HCT116 (cell line): Measurements from ENCODE around the gene DENND1A. TPM values are rescaled to one million over a fixed set of nuclear protein-coding genes. Genes with fewer than 3 reads are reported as not detected.

Experiments
- ATAC-seq: fragments of 200-7000 bp; cut with Tn5 transposase; 2 replicates; pipeline ENCODE4 v1.9.1; 2020; ENCODE audit warnings: mild to moderate bottlenecking, moderate library complexity
- BruUV-seq: library from RNA; stranded (reverse); fragments of 400-500 nt; replicated peaks from 2 replicates; lab custom pipeline; 2021; lab: Mats Ljungman, UMichigan
- CTCF ChIA-PET: fragments of 300-600 bp; sonication (Branson Sonifier 250); formaldehyde crosslinking; loops from one replicate; lab custom pipeline; 2021; ENCODE audit warnings: antibody characterized with exemption; lab: Charles Lee
- POLR2A ChIA-PET: fragments of 300-600, 350-600 bp; sonication (Branson Sonifier 250); formaldehyde crosslinking; loops from one replicate; lab custom pipeline; 2021; ENCODE audit warnings: antibody characterized with exemption; lab: Charles Lee
- RAD21 ChIA-PET, 2 experiments: fragments of 300-600 bp; sonication (Branson Sonifier 250); formaldehyde crosslinking; loops; one replicate each; lab custom pipeline; 2023; ENCODE audit warnings: low total read pairs in 2 of 2; ENCODE audit not compliant: uncharacterized antibody in 2 of 2, unreplicated experiment in 2 of 2, low non-redundant PET in 1 of 2; lab: Charles Lee
- DNase-seq: peaks from one replicate; pipeline ENCODE4 v3.0.0-alpha.2; 2010; ENCODE audit warnings: low read depth, low spot score
- H2AFZ ChIP-seq: fragments of 200-600 bp; shearing (Covaris generic), sonication (generic); 2 replicates; pipeline ENCODE4 v1.6.1; 2017; ENCODE audit warnings: low read depth, mixed run types, mixed read lengths, antibody characterized with exemption, low read length; ENCODE audit not compliant: poor library complexity, severe bottlenecking
- H3K27ac ChIP-seq: 2 replicates; pipeline ENCODE4 v1.5.1; 2012; ENCODE audit warnings: low read depth, low read length
- H3K27me3 ChIP-seq: fragments of 200-600 bp; sonication (generic); 2 replicates; pipeline ENCODE4 v1.6.1; 2016; ENCODE audit warnings: mixed run types, low read length, mixed read lengths; ENCODE audit not compliant: insufficient read depth
- H3K36me3 ChIP-seq, 2 experiments: fragments of 200-500 bp in 1 of 2; fragments of 200-600 bp in 1 of 2; sonication (Bioruptor generic) in 1 of 2; sonication (generic) in 1 of 2; 2 replicates each; pipeline versions ENCODE4 v1.5.1 to v1.6.1; 2014 to 2016; ENCODE audit warnings: low read length in 2 of 2, inconsistent platforms in 1 of 2, mixed read lengths in 1 of 2, mixed run types in 1 of 2; ENCODE audit not compliant: insufficient read depth in 2 of 2, control insufficient read depth in 1 of 2
- H3K4me1 ChIP-seq, 2 experiments: fragments of 200-600 bp in 1 of 2; sonication (generic) in 1 of 2; 2 replicates each; pipeline versions ENCODE4 v1.5.1 to v1.6.1; 2012 to 2017; ENCODE audit warnings: low read length in 2 of 2, inconsistent platforms in 1 of 2, mild to moderate bottlenecking in 1 of 2, mixed read lengths in 1 of 2, mixed run types in 1 of 2, moderate library complexity in 1 of 2; ENCODE audit not compliant: insufficient read depth in 2 of 2, control insufficient read depth in 1 of 2
- H3K4me2 ChIP-seq: fragments of 200-600 bp; sonication (generic); 2 replicates; pipeline ENCODE4 v1.6.1; 2017; ENCODE audit warnings: mixed run types, low read length, mixed read lengths
- H3K4me3 ChIP-seq, 2 experiments: fragments of 200-600 bp in 1 of 2; sonication (generic) in 1 of 2; replicated peaks in 1 of 2; 2 replicates each; pipeline ENCODE4 v1.5.1; 2011 to 2016; ENCODE audit warnings: low read length in 2 of 2, control low read depth in 1 of 2, low read depth in 1 of 2, mild to moderate bottlenecking in 1 of 2, mixed read lengths in 1 of 2, mixed run types in 1 of 2
- H3K79me2 ChIP-seq: fragments of 200-600 bp; sonication (generic); 2 replicates; pipeline ENCODE4 v1.6.1; 2017; ENCODE audit warnings: mild to moderate bottlenecking, mixed run types, low read length, moderate library complexity, mixed read lengths; ENCODE audit not compliant: insufficient read depth
- H3K9ac ChIP-seq: fragments of 200-600 bp; sonication (generic); 2 replicates; pipeline ENCODE4 v1.6.1; 2016; ENCODE audit warnings: low read length, mixed read lengths
- H3K9me2 ChIP-seq: fragments of 200-600 bp; sonication (generic), shearing (Covaris generic); 2 replicates; pipeline ENCODE4 v1.6.1; 2017; ENCODE audit warnings: mixed run types, mild to moderate bottlenecking, moderate library complexity; ENCODE audit not compliant: insufficient read depth
- H3K9me3 ChIP-seq, 2 experiments: fragments of 200-500 bp in 1 of 2; fragments of 200-600 bp in 1 of 2; sonication (Bioruptor generic) in 1 of 2; sonication (generic) in 1 of 2; 2 replicates each; pipeline ENCODE4 v1.6.1; 2014 to 2017; ENCODE audit warnings: low read length in 2 of 2, mixed read lengths in 2 of 2, inconsistent platforms in 1 of 2, low read depth in 1 of 2, mild to moderate bottlenecking in 1 of 2, mixed run types in 1 of 2, moderate library complexity in 1 of 2; ENCODE audit not compliant: control insufficient read depth in 1 of 2, insufficient read depth in 1 of 2
- H4K20me1 ChIP-seq: fragments of 200-600 bp; sonication (generic), shearing (Covaris generic); 2 replicates; pipeline ENCODE4 v1.6.1; 2017; ENCODE audit warnings: mixed run types, mild to moderate bottlenecking, moderate library complexity; ENCODE audit not compliant: insufficient read depth
- CEBPB ChIP-seq: IDR thresholded peaks from 2 replicates; pipeline ENCODE4 v1.6.1; 2012; ENCODE audit warnings: low read depth
- FOSL1 ChIP-seq: IDR thresholded peaks from 2 replicates; pipeline ENCODE4 v1.6.1; 2012; ENCODE audit warnings: low read depth
- RAD21 ChIP-seq: IDR thresholded peaks from 2 replicates; pipeline ENCODE4 v1.6.1; 2012; ENCODE audit warnings: low read depth, mild to moderate bottlenecking
- TCF7L2 ChIP-seq: IDR thresholded peaks from 2 replicates; pipeline ENCODE4 v1.7.0; 2011; ENCODE audit warnings: borderline replicate concordance, inconsistent platforms; ENCODE audit not compliant: insufficient read depth, insufficient read length; ENCODE audit errors: extremely low read depth
- ZFX ChIP-seq: fragments of 450-650 bp; IDR thresholded peaks from 2 replicates; pipeline ENCODE4 v1.6.1; 2017
- ZNF274 ChIP-seq: fragments of 200-500 bp; sonication (Bioruptor generic); IDR thresholded peaks from 2 replicates; pipeline ENCODE4 v1.6.1; 2014; ENCODE audit warnings: mild to moderate bottlenecking, low read depth, low read length, inconsistent platforms
- intact Hi-C: fragments of 100-400 bp; cut with micrococcal nuclease; formaldehyde crosslinking; loops from 2 replicates; pipeline ENCODE4 v1.10.0; 2022
- total RNA-seq: library from RNA; stranded (reverse); gene quantifications from one replicate; pipeline ENCODE4 v1.2.1, GENCODE V29; 2021; ENCODE audit not compliant: unreplicated experiment
- TF ChIP-seq, protein P1 (sequence below): IDR thresholded peaks from 2 replicates; pipeline ENCODE4 v1.6.1; 2012; ENCODE audit warnings: low read depth
- TF ChIP-seq, protein P2 (sequence below): IDR thresholded peaks from 2 replicates; pipeline ENCODE4 v1.6.1; 2012

The DENND1A gene
- total RNA-seq, 1 experiment from 2014 or later, result 33.0 TPM

- Histone ChIP-seq H3K27me3 (no peaks in the 10 kb centered on the region), H3K4me3 (no peak overlapping the region), H3K79me2 (no peaks in the 10 kb centered on the region; the same call in 1 of the 2 replicates), H3K9me2 (no peaks in the 10 kb centered on the region), H3K9me3 (no peaks in the 10 kb centered on the region), H3K4me2 (no peak overlapping the region), H3K36me3 (no peaks in the 10 kb centered on the region), H3K9ac (no peak overlapping the region), H3K27ac (no peak overlapping the region), H3K4me1 (no peaks in the 10 kb centered on the region), H4K20me1 (no peaks in the 10 kb centered on the region), H2AFZ (no peak overlapping the region)
- CTCF ChIA-PET, result no interaction called here
- DNase-seq (no peak), ATAC-seq (no peak)
- BruUV-seq, result no TSS peak
- TF ChIP-seq, protein P1, sequence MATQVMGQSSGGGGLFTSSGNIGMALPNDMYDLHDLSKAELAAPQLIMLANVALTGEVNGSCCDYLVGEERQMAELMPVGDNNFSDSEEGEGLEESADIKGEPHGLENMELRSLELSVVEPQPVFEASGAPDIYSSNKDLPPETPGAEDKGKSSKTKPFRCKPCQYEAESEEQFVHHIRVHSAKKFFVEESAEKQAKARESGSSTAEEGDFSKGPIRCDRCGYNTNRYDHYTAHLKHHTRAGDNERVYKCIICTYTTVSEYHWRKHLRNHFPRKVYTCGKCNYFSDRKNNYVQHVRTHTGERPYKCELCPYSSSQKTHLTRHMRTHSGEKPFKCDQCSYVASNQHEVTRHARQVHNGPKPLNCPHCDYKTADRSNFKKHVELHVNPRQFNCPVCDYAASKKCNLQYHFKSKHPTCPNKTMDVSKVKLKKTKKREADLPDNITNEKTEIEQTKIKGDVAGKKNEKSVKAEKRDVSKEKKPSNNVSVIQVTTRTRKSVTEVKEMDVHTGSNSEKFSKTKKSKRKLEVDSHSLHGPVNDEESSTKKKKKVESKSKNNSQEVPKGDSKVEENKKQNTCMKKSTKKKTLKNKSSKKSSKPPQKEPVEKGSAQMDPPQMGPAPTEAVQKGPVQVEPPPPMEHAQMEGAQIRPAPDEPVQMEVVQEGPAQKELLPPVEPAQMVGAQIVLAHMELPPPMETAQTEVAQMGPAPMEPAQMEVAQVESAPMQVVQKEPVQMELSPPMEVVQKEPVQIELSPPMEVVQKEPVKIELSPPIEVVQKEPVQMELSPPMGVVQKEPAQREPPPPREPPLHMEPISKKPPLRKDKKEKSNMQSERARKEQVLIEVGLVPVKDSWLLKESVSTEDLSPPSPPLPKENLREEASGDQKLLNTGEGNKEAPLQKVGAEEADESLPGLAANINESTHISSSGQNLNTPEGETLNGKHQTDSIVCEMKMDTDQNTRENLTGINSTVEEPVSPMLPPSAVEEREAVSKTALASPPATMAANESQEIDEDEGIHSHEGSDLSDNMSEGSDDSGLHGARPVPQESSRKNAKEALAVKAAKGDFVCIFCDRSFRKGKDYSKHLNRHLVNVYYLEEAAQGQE, result no peak
- TF ChIP-seq RAD21 (no peak), ZFX (no peak), CEBPB (no peak), FOSL1 (no peak), ZNF274 (no peak), TCF7L2 (no peak)
- TF ChIP-seq, protein P2, sequence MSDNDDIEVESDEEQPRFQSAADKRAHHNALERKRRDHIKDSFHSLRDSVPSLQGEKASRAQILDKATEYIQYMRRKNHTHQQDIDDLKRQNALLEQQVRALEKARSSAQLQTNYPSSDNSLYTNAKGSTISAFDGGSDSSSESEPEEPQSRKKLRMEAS, result no peak
- RAD21 ChIA-PET, result no interaction called here
- intact Hi-C loops, result no loop called here
- POLR2A ChIA-PET, result no interaction called here
Observed at GRCh38 chr9:123866497-123866896, 63.4 kb downstream of the DENND1A start.
